GM12875 (cell line): ENCODE results near the gene FARSA.
A peak's percentile ranks its signal among the peaks of the same experiment; 100 is the strongest.

Source experiments
- H3K4me3 ChIP-seq: one replicate; pipeline ENCODE4 v1.5.1; 2011; ENCODE audit warnings: low read depth, low read length, control low read depth
- CTCF ChIP-seq: IDR thresholded peaks from 2 replicates; pipeline ENCODE4 v1.5.1; 2011; ENCODE audit warnings: low read depth, mild to moderate bottlenecking, control low read depth, inconsistent platforms, low read length, moderate library complexity, borderline replicate concordance; ENCODE audit not compliant: insufficient read depth

Gene FARSA

DNA sequence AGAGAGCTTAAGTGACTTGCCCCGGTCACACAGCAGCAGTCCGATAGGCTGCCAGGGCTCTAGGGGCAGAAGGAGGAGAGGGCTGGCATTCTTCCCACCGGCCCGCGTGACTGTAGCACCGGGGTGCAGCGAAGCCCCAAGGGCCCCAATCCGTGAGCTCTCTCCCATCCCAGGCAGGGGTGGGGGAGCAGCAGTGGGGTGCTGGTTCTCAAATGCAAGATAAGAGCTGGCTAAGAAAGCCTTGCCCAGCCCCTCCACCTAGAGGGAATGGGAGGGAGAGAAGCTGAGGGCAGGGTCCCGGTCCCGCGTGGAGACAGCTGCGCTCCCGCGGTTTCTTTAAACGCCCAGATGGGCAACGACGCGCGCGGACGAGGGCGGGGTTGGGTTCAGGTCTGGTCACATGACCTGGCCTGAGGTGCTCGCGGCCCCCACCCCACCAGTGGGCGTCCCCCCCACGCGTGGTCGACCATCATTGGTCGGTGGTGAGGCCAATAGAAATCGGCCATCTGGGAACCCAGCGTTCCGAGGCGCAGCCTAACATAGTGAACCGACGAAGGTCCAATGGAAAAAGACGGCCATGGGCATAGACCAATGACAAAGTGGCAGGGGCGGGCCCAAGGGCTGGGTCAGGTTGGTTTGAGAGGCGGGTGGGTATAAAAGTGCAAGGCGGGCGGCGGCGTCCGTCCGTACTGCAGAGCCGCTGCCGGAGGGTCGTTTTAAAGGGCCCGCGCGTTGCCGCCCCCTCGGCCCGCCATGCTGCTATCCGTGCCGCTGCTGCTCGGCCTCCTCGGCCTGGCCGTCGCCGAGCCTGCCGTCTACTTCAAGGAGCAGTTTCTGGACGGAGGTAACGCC is 4.6 kb upstream of the FARSA start, which contains the start of gene CALR:
CALR (plus strand) TSS at position 683 of the 852 bp plus-strand sequence; CDS start at position 754, 71 bp downstream.
- peak within 1 kb of the TSS; percentile 97 for H3K4me3 ChIP-seq
- TF ChIP-seq CTCF = 0 out of 2 replicates have a peak, but pooled peaks have one; percentile 3

DNA sequence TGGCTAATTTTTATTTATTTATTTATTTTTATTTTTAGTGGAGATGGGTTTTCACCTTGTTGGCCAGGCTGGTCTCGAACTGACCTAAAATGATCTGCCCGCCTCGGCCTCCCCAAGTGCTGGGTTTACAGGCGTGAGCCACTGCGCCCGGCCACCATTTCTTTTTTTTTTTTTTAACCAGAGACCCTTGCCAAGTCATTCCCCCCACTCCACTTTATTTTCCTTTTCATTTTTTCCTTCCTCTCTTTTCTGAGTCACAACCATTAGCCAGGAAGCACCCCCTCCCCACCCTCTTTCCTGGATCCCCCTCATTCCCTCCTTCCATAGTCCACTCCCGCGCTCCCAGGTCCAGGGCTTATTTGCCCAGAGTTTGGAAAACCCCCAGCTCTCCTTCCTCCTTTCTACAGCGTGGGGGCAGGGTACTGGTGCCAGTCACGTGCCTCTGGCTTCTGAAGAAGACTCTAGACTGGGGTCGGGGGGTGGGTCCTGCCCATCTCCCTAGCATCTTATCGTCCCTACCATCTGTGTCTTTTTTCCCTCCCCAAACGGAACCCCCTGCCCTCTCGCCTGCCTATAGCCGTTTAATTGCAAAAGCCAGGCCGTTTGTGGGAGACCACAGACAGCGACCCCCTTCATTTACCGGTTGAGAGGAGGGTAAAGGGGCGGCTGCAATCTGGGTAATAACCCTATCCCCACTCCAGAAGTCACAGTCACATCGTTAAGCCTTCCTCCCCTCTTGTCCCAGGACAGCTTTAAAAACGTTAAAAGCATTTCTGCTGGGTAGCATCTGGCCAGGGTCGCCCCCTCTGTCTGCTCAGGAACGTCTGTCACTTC is 3.8 kb upstream of the FARSA start:
- TF ChIP-seq CTCF = no peak
- peak overlapping the region; percentile 56 for H3K4me3 ChIP-seq

- no peak overlapping the region for H3K4me3 ChIP-seq
- no peak for TF ChIP-seq CTCF
Observed at GRCh38 chr19:12936582-12936981, 3.1 kb upstream of the FARSA start.

DNA sequence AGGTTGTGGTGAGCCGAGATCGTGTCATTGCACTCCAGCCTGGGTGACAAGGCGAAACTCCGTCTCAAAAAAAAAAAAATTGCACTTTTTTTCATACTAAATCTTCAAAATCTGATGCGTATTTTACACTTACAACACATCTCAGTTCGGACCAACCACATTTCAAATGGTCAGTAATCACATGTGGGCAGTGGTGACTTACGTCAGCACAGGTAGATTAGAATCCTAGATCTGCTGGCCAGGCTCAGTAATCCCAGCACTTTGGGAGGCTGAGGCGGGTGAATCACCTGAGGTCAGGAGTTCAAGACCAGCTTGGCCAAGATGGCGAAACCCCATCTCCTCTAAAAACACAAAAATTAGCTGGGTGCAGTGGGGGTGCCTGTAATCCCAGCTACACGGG is 1.6 kb upstream of the FARSA start:
- no peak for TF ChIP-seq CTCF
- H3K4me3 ChIP-seq = no peak overlapping the region

DNA sequence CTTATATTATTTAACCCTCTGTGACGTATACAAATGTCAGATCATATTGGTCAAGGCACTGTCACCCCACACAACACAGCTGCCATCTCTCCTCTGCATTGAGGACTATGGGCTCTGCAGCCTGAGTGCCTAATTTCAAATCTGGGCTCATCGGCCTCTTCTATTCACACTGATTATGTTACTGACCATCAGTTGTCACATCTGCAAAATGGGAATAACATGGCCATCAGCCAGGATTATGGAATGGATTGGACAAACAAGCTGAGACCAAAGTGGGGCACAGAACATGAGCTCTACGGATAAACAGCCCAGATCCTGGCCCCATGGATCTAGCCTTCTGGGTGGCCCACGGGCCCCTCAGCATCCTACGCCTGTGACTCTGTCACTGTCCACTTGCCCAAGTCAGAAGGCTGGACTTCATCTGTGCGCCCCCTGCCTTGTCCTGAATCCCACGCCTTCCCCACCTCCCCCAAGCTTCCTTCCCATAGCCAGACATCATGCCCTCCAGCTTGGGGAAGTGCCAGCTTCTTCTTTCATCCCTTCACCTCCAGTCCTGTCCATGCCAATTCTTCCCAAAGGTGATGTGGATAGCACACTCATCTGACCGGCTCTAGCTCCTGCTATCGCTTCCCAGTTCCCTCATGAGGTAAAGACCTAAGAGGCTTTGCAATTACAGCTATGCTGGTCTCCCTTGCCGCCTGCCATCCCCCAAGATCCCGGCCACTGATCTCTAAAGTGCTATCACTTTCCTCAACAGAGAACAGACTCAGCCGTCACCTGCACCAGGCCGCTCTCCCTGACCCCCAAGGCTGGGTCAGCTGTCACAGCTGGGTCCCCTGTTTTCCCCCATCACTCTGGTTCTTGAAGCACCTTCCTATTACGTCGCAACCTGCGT is 872 bp downstream of the FARSA start:
- TF ChIP-seq CTCF = no peak
- peak overlapping the region; percentile 90 for H3K4me3 ChIP-seq

DNA sequence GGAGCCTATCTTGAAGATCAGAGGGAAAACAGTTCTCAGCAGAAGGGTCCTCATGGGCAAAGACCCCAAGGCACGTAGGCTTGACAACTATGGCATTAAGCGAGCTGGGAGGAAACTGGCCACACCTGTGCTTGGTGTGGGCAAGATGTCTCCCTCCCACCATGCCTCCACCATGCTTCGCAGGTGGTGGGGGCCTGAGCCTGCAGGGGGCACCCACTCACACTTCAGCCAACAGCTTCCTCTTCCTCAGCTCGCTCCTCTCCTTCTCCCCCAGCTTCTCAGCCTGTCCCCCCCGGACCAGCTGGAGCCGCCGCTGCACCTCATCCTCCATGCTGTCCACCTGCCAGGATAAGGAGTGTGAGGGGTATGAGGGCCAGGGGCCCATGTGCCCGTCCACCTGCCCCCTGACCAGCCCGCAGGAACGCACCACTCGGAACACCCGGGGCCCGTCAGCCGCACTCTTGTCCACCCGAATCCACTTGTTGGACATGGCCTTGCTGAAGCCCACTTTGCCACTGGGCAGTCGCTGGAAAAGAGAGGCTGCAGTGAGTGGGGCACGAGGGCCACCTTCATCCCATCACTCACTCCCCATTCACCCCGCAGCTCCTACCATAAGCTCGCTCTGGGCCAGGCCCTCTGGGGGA is 3.4 kb downstream of the FARSA start:
- no peak overlapping the region for H3K4me3 ChIP-seq
- no peak for TF ChIP-seq CTCF
